ENCODE data around the gene FCGBP.
A peak's percentile ranks its signal among the peaks of the same experiment; 100 is the strongest.

The FCGBP gene

DNA sequence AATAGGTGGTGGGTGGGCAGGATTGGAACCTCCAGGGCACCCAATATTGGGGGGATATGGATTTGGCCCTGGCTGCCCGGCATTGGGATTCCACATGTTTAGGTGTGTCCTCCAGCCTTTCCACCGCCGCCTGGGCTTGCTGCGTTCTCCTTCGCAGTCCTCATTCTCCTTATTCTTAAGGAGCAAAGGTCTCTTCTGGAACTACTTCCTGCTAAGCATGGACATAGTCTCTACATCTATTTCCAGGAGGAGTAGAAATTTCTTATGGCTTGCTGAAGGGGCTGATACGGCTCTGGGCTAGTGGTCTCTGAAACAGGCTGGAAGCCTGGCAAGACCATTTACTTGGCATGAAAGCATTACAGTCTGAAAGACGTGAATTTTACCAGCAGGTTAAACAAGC is 9.2 kb upstream of the FCGBP start:
- DNase-seq = no peak

DNA sequence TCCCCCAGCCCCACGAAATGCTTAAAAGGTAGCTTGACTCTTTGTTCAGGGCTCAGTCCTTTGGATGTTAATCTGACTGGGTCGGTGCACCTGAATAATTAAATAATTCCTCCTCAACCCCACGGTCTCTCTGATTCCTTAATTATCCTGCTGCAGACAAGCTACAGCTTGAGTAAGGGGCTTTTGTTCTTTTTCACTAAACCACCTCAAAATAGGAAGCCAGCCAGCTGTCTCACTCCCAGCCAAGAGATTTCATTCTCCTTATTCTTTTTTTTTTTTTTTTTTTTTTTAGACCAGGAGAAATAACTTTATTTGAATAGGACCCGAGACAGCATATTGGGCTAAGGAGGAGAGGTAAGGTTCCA is 7.9 kb upstream of the FCGBP start:
- DNase-seq = no peak

DNA sequence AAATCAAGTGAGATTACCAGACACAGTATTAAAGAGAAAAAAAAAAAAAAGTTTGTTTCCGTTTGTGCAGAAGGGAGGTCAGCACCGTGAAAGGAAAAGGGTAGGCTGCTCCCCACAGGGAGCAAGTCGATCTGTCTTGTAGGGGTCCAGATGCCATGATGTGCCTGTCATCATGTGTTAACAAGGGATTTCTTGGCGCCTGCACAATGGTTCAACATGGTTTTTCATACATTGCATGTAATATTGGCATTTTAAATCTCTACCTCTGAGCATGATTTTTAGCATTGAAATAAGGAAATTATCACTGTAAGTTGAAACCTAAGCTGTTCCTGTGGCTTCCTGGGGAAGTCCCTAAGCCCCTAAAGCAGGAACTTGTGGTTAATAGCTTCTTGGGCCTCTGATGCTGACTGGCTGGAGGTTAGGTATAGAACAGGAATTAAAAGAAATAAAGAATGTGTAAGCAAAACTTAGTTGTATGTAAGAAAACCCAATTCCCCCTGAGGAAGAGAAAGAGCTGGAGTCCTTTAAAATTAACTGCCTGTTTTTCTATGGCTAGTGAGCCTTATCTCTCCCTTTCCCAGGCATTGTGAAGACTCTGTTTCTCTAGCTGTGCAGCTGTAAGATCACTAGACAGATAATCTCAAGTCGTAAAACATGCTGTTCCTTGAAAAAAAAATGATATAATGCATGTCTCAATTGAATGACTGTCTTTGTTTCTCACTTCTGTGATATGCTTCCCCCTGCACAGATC is 7.4 kb upstream of the FCGBP start:
- peak; percentile 88 for DNase-seq

DNA sequence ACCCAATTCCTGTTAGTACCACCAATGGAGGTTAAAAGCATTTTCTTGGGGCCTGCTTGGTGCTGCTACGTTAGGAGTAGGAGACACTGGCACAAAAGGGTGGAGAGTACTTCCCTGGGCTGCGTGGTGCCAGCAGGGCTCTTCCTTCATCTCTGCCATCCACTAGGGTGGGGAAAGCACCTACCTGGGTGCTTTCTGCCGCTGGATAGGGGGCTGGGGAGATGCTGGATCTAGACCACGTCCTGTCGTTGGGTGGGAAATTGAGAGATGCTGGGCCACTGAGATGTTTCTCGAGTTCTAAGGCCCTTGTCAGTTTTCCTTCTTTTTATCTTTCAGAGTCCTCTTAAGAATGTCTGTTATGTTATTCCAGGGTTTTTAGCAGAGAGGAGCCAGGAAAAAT is 6.7 kb upstream of the FCGBP start:
- DNase-seq = no peak

DNA sequence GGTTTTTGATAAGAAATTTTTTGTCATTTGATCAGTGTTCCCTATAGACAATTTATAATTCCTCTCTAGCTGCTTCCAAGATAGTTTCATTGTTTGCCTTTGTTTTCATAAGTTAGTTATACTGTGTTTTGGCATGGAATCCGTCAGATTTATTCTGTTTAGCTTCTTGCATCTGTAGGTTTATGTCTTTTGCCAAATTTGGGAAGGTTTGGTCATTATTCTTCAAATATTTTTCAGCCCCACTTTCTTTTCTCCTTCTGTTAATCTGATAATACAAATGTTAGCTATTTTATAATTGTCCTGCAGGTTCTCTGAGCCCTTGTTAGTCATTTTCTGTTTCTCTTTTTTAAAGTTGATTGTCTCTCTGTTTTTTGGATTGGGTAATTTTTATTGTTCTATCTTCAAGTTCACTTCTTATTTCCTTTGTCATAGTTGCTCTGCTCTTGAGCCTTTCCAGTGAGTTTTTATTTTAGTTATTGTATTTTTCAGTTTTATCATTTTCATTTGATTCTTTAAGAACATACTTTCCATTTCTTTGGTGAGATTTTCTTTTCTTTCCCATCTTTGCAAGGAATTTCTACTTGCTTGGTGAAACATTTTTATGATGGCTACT is 5.9 kb upstream of the FCGBP start:
- DNase-seq = no peak

DNA sequence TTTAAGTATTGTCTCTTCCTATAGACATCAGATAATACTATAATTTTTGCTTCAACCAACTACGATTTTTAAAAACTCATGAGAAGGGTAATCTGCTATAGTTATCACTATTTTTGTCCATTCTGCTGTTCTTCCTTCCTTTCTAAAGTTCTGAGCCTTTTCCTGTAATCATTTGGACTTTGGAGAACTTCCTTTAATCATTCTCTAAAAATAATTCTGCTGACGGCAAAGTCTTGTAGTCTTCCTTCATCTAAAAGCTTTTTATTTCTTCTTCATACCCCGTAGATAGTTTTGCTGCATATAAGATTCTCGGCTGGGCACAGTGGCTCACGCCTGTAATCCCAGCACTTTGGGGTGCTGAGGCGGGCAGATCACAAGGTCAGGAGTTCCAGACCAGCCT is 5.1 kb upstream of the FCGBP start:
- no peak for DNase-seq

DNA sequence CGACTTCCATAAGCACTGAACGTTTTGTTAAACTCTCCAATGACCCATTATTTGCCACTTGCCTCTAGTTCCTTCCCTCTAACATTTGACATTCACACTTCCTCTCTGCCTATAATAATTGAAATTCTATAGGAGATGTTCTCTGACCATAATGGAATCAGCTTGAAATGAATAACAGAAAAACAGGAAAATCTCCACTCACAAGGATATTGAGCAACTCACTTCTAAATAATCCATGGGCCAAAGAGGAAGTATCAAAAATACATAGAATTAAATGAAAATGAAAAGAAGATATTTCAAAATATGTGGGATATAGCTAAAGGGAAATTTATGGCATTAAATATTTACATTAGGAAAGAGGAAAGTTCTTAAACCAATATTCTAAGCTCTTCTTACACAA is 3.4 kb upstream of the FCGBP start:
- no peak for DNase-seq

DNA sequence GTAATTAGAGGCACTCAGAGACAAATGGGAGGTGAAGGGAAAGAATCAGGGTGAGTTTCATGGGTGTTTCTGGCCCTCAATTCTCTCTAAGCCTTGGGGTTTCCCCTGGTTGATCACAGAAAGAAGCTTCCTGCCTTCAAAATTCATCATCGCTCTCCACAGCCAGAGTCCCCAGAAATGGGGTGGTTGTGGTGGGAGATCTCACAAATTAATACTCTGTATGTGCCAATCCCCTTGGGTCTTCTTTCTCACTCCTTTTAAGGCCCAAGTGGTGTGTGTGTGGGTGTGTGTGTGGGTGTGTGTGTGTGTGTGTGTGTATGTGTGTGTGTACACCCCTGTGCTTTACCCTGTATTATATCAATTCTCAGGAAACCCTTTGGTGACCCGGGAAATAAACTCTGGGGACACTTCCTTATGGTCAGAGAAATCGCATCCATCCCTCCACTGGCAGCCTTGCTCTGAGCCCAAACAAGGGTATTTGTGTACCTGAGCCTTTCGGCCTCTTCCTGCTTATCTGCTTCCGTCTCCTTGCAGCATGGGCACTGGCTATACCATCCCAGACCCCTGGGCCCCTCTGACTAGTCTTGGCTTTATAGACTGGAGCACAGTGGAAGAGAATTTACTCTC is 2.8 kb upstream of the FCGBP start:
- DNase-seq = no peak

DNA sequence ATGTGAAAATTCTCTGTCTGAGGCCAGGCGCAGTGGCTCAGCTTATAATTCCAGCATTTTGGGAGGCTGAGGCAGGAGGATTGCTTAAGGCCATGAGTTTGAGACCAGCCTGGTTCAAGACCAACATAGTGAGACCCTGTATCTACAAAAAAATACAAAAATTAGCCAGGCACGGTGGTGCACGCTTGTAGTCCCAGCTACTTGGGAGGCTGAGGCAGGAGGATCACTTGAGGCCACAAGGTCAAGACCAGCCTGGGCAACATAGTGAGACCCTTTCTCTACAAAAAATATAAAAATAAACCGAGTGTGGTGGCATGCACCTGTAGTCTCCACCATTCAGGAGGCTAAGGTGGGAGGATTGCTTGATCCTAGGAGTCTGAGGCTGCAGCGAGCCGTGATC is 2.2 kb upstream of the FCGBP start:
- no peak for DNase-seq

DNA sequence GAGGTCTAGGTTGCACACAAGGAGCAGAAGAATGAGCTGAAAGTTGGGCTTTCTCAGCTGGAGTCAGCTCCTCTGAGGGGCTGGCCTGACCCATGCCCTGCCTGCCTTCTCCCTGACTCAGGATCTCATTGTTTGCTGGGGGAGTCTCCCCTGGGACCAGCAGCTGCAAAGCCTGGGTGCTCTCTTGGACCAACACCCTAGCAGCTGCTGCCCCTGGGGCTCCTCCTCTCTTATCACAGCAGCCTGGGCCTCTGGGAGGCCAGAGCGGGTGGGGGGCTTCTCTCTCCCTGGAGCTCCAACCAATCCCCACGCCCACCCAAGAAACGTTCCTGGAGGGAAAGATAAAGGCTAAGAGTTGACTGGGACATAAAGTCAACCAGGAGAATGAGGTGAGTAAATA is 1.6 kb upstream of the FCGBP start:
- no peak for DNase-seq

DNA sequence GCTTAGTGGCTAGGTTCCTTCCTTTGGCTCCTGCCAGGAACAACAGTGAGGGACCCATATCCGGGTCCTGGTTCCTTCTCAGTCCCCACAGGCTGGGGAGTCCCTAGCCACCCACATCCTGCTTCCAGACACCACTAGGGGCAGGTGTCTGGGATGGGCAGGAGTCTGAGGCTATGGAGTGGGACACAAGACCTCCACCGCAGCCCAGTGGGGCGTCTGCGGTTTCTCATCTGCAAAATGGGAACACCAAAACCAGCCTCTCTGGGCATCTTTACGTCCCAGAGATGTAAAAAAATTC is 879 bp upstream of the FCGBP start:
- DNase-seq = no peak

DNA sequence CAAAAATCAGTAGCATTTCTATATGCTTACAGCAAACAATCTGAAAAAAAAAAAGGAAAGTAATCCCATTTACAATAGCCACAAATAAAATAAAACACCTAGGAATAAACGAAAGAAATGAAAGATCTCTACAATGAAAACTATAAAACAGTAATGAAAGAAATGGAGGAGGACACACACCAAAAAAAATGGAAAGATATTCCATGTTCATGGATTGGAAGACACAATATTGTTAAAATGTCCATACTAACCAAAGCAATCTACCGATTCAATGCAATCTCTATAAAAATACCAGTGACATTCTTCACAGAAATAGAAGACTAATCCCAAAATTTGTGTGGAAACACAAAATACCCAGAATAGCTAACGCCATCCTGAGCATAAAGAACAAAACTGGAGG is 4.7 kb downstream of the FCGBP start:
- no peak for DNase-seq

DNA sequence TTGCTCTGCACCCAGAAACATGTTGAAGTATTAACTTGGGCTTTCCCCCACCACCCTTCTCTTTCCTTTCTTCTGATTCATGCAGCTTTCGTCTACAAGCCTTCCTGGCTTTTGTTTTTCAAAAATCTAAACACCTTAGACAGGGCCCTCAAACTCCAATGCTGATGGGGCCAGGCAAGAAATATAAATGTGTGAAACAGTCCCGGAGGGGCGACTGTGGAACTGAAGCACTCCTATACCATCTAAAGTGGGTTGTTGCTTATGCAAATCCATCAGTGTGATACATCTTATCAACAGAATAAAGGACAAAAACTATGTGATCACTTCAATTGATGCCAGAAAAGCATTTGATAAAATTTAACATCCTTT is 6.1 kb downstream of the FCGBP start:
- DNase-seq = no peak

DNA sequence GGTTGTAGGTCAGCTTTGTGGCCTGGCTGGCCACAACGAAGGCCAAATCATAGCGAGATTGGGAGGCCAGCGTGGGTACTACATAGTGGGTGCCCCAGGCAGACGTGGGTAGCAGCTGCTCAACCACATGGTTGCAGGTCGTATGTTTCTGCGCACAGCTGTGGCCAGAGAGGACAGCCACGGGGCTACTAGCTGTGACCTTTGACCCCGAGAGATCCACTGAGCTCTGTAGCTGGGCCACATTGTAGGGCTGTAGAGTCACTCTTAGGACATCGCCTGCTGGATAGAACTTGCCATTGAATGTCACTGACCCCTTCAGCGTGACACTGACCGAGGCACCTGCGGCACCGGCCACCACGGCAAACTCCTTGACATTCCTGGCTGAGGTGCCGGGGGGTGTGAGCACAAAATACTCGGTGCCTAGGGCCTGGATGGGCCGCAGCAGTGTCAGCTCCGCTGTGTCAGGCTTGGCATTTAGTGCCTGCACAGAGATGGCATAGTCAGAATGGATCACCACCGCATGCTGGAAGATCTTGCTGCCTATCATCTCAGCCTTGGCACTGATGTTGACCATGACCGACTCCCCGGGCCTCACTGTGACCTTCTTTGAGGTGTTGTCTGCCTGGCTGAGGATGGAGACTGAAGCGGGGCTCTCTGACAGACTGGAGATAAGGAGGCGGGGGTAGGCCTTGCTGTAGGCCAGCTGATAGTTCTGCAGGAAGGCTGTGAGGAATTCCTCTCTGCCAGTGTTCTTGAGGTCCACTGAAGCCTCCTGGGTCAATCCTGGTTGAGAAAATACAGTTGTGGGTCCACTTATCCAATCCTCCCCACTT is 6.7 kb downstream of the FCGBP start:
- no peak for DNase-seq

DNA sequence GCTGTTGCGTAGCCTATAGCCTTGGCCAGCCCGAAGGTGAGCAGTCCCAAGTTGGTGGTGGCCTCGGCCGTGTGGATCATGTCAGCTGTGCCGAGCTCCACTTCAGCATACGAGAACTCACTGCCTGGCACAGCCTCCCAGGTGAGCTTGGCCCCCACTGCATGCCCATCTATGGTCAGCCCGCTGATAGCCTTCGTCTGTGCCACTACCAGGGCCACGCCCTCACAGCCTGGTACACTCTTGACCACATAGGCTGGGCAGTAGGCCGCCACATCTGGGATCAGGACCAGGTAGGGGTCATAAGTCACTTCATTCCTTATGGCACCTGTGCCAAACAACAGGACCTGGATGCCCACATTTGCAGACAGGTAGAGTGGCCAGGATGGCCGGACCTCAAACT is 7.4 kb downstream of the FCGBP start:
- no peak for DNase-seq

DNA sequence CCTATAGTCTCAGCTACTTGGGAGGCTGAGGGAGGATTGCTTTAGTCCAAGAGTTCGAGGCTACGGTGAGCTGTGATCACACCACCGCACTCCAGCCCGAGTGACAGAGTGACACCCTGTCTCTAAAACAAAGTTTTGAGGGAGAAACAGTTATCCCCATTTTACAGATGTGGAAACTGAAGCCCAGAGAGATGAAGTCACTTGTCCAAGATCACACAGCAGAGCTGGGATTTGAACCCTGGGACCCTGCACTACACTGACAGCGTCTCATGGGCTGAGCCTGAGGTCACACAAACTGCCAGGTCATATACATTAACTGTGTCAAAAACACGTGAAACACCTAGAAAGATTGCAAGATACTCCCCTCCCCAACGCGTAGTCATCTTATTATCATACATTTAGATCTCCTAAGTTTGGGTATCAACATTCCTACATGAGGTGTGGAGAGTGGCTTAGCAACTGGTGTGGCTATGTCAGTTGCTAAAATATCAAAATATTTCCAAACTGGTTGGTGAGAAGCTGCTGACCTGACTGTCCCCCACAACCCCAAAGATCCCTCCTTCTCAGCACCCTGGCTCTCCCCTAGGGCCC is 8.2 kb downstream of the FCGBP start:
- DNase-seq = no peak

DNA sequence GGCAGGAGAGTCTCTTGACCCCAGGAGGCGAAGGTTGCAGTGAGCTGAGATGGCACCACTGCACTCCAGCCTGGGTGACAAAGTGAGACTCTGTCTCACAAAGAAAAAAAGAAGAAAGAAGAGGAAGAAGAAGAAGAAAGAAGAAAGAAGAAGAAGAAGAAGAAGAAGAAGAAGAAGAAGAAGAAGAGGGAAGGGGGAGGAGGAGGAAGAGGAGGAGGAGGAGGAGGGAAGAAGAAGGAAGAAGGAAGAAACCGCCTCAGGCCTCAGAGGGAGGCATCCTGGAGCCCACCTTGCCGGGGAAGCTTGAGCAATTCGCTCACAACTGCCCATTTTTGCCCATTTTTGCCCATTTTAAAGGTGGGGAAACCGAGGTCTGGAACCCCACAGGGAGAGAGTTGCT is 9.5 kb downstream of the FCGBP start:
- no peak for DNase-seq

DNA sequence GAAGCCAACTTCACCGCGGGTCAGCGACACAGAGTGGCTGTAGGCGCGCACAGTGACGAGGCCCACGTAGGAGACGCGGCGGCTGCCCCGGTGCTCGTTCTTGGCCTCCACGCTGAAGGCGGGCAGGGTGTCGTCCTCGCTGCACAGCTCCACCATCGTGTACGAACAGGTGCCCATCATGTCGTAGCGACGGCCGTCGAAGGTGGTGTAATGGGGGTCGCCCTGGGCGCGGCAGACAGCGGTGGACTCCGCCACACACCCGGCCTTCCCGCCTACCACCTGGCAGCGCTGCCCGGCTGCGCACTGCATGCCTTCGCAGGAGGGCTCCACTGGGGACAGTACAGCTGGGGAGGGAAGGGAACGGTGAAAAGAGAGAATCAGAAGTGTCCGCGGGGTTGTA is 10.0 kb downstream of the FCGBP start:
- DNase-seq = no peak

DNA sequence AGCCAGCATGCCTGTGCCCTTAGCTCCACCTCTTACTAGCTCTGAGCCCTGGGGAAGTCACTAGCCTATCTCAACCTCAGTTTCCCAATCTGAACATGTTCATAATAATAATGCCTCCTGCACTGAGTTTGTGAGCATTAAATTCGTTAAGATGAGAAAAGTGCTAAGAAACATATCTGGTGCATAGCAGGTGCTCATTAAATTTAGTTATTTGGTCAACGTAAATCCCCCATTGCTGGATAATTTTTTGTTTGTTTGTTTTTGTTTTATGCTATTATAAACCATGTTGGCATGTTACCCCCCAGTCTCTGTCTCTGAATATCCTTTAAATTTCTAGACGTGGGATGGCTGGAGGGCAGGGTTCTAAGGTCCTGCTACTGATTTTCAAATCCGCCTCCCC is 10.6 kb downstream of the FCGBP start:
- DNase-seq = no peak

DNA sequence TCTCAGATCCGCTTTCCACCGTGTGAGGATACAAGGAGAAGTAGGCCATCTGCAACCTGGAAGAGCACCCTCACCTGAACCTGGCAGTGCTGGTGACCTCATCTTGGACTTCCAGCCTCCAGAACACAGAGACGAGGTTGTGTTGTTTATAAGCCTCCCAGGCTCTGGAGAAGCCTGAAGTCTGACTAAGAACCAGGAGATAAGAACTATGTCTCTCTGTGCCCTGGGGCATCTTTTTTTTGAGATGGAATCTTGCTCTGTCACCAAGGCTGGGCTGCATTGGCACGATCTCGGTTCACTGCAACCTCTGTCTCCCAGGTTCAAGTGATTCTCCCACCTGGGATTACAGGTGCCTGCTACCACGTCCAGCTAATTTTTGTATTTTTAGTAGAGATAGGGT is 14.5 kb downstream of the FCGBP start:
- DNase-seq = no peak

DNA sequence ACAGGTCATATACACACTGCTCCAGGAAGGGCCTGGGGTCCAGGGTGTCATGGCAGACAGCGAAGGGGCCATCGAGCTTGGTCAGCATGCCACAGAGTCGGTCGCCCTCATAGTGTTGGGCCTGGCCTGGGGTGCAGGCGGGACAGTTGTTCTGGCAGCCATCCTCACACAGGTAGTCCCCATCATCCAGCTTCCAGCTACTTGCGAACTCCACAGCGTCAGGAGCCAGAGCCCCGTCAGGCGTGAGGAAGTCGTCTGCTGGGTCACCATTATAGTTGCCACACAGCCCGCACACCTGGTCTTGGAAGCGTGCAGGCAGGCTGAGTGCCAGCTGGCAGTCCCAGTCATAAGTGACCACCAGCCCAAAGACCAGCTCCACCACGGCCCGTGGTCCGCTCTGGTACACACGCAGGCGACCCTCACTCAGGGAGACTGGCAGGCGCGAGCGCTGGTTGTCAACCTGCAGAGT is 16.2 kb downstream of the FCGBP start:
- DNase-seq = no peak

DNA sequence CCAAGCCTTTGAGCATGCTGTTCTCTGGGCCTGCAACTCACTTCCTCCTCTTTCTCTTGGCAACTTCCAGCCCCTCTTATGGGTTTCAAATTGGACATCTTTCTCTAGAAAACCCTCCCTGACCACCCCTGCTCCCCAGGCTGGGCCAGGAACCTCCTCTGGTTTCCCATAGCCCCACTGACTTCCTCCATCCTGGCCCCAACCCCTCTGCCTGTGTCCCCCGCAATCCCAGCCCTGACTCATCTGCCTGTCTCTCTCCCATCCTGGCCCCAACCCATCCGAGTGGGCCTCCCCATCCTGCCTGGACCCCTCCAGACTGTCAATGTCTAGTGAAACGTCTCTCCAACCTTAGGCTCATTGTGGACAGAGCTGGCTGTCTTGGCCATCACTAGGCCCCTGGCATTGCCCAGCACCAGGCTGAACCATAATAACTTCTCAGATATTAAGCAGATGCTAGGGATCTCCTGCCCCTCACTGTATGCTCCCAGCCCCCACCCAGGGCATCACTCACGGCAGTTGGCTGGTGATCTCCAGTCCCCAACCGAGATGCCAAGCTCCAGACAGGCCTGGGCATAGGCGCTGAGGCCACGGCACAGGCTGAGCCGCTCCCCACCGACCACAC is 16.8 kb downstream of the FCGBP start:
- DNase-seq = no peak

DNA sequence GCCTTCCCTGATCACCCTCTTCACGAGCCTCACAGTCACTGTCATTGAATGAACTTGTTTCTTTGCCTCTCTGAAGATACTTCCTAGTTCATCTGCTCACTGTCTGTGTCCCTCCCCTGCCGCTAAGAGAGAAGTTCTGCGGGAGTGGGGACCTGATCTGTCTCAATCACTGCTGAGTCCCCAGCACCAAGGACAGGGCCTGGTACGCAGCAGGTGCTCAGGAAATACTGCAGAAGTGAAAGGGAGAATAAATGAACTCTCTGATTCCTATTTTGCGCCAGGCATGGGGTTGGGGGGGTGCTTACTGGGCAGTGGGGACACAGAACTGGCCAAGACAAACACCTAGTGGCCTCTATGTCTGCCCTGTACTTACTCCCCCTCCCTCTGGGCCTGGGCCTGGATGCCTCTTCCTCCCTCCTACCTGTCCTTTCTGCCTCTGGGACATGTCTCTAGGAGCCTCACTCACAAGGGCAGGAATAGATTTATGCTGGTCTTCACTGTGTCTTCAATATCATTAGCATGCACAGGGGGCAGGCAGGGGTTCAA is 17.5 kb downstream of the FCGBP start:
- no peak for DNase-seq
